ENCODE data around the gene TOX4.
A peak's percentile ranks its signal among the peaks of the same experiment; 100 is the strongest.

TOX4 gene

GRCh38 chr14:21498540-21499526 is 21.8 kb downstream of the TOX4 start:
- H3K27ac ChIP-seq, result no peak overlapping the region
- H3K9ac ChIP-seq, result no peak overlapping the region
- no peak overlapping the region for H3K4me3 ChIP-seq (ENCODE audit: low read depth, low read length)
- no peaks in the 10 kb centered on the region for H3K4me1 ChIP-seq
- peak; percentile 73 for TF ChIP-seq CTCF (IDR thresholded peaks at IDR 0.05)
- no peaks in the 10 kb centered on the region for H3K79me2 ChIP-seq
- no peak overlapping the region for H3K4me2 ChIP-seq (ENCODE audit: low read length)
- no peaks in the 10 kb centered on the region for H3K27me3 ChIP-seq (ENCODE audit: control insufficient read depth, insufficient read depth, low read length)
- no peaks in the 10 kb centered on the region for H3K36me3 ChIP-seq (ENCODE audit: control insufficient read depth, insufficient read depth, low read length)
- no peak overlapping the region for H2AFZ ChIP-seq
- H3K9me3 ChIP-seq (ENCODE audit: control insufficient read depth, low read length), result no peaks in the 10 kb centered on the region

- Histone ChIP-seq H3K36me3 (ENCODE audit: control insufficient read depth, insufficient read depth, low read length) (no peaks in the 10 kb centered on the region), H3K79me2 (peaks cover 5% of the 10 kb centered on the region), H2AFZ (no peak overlapping the region), H3K4me2 (ENCODE audit: low read length) (no peak overlapping the region), H3K4me1 (no peaks in the 10 kb centered on the region), H3K9me3 (ENCODE audit: control insufficient read depth, low read length) (no peaks in the 10 kb centered on the region), H3K9ac (no peak overlapping the region), H3K27ac (no peak overlapping the region), H3K4me3 (ENCODE audit: low read depth, low read length) (no peak overlapping the region), H3K27me3 (ENCODE audit: control insufficient read depth, insufficient read depth, low read length) (no peaks in the 10 kb centered on the region)
- TF ChIP-seq CTCF (IDR thresholded peaks at IDR 0.05), result no peak
Measured at GRCh38 chr14:21501568-21501967, 24.6 kb downstream of the TOX4 start.

- no peaks in the 10 kb centered on the region for H3K9me3 ChIP-seq (ENCODE audit: control insufficient read depth, low read length)
- no peaks in the 10 kb centered on the region for H3K36me3 ChIP-seq (ENCODE audit: control insufficient read depth, insufficient read depth, low read length)
- H2AFZ ChIP-seq, result no peak overlapping the region
- no peak overlapping the region for H3K4me3 ChIP-seq (ENCODE audit: low read depth, low read length)
- peaks cover 17% of the 10 kb centered on the region for H3K79me2 ChIP-seq
- H3K4me2 ChIP-seq (ENCODE audit: low read length), result no peak overlapping the region
- no peak for TF ChIP-seq CTCF (IDR thresholded peaks at IDR 0.05)
- no peak overlapping the region for H3K27ac ChIP-seq
- no peak overlapping the region for H3K9ac ChIP-seq
- no peaks in the 10 kb centered on the region for H3K4me1 ChIP-seq
- no peaks in the 10 kb centered on the region for H3K27me3 ChIP-seq (ENCODE audit: control insufficient read depth, insufficient read depth, low read length)
Measured at GRCh38 chr14:21503376-21503775, 26.4 kb downstream of the TOX4 start.

GRCh38 chr14:21505012-21505553 is 28.1 kb downstream of the TOX4 start:
- TF ChIP-seq CTCF (IDR thresholded peaks at IDR 0.05), result no peak
- H3K27ac ChIP-seq, result no peak overlapping the region
- H3K9me3 ChIP-seq (ENCODE audit: control insufficient read depth, low read length), result no peaks in the 10 kb centered on the region
- H3K4me3 ChIP-seq (ENCODE audit: low read depth, low read length), result no peak overlapping the region
- H3K4me2 ChIP-seq (ENCODE audit: low read length), result no peak overlapping the region
- H3K27me3 ChIP-seq (ENCODE audit: control insufficient read depth, insufficient read depth, low read length), result no peaks in the 10 kb centered on the region
- peaks cover 2% of the 10 kb centered on the region for H3K4me1 ChIP-seq
- H3K9ac ChIP-seq, result no peak overlapping the region
- no peak overlapping the region for H2AFZ ChIP-seq
- H3K36me3 ChIP-seq (ENCODE audit: control insufficient read depth, insufficient read depth, low read length), result no peaks in the 10 kb centered on the region
- peaks cover 26% of the 10 kb centered on the region for H3K79me2 ChIP-seq
